Rectal smooth muscle tissue (tissue), 1 donor: ENCODE data around the gene WDR1.
A peak's percentile ranks its signal among the peaks of the same experiment; 100 is the strongest.

Source experiments
- H3K27ac ChIP-seq: one replicate; pipeline ENCODE4 v1.7.0; 2013; ENCODE audit warnings: low read depth, low read length, inconsistent platforms
- H3K27me3 ChIP-seq: one replicate; pipeline ENCODE4 v1.7.0; 2013; ENCODE audit warnings: low read length; ENCODE audit not compliant: control insufficient read depth, insufficient read depth
- H3K36me3 ChIP-seq: one replicate; pipeline ENCODE4 v1.7.0; 2013; ENCODE audit warnings: low read length; ENCODE audit not compliant: control insufficient read depth, insufficient read depth
- H3K4me1 ChIP-seq: one replicate; pipeline ENCODE4 v1.7.0; 2013; ENCODE audit warnings: low read length; ENCODE audit not compliant: control insufficient read depth, insufficient read depth
- H3K4me3 ChIP-seq: one replicate; pipeline ENCODE4 v1.7.0; 2013; ENCODE audit warnings: low read length
- H3K9ac ChIP-seq: one replicate; pipeline ENCODE4 v1.7.0; 2013; ENCODE audit warnings: low read length

WDR1 gene

GRCh38 chr4:10107111-10108091, 9.2 kb downstream of the WDR1 start:
- H3K4me1 ChIP-seq, result peaks cover 88% of the 10 kb centered on the region
- no peaks in the 10 kb centered on the region for H3K27me3 ChIP-seq
- H3K27ac ChIP-seq, result peak overlapping the region; percentile 84
- H3K4me3 ChIP-seq, result peak overlapping the region; percentile 26
- H3K9ac ChIP-seq, result no peak overlapping the region
- H3K36me3 ChIP-seq, result peaks cover 25% of the 10 kb centered on the region

- Histone ChIP-seq H3K4me3 (peak overlapping the region; percentile 26), H3K27me3 (no peaks in the 10 kb centered on the region), H3K27ac (peak overlapping the region; percentile 84), H3K36me3 (peaks cover 23% of the 10 kb centered on the region), H3K4me1 (peaks cover 88% of the 10 kb centered on the region), H3K9ac (no peak overlapping the region)
These were observed 10.1 kb downstream of the WDR1 start for GRCh38 chr4:10106421-10107039.

- Histone ChIP-seq H3K27ac (peak overlapping the region; percentile 84), H3K4me1 (peaks cover 88% of the 10 kb centered on the region), H3K9ac (no peak overlapping the region), H3K4me3 (peak overlapping the region; percentile 20), H3K36me3 (peaks cover 17% of the 10 kb centered on the region), H3K27me3 (no peaks in the 10 kb centered on the region)
These were observed 10.7 kb downstream of the WDR1 start for GRCh38 chr4:10105920-10106319.

GRCh38 chr4:10105421-10105820, 11.2 kb downstream of the WDR1 start:
- Histone ChIP-seq H3K27me3 (no peaks in the 10 kb centered on the region), H3K9ac (no peak overlapping the region), H3K4me1 (peaks cover 88% of the 10 kb centered on the region), H3K36me3 (peaks cover 13% of the 10 kb centered on the region), H3K27ac (peak overlapping the region; percentile 84), H3K4me3 (no peak overlapping the region)

GRCh38 chr4:10104991-10105276, 11.7 kb downstream of the WDR1 start:
- Histone ChIP-seq H3K9ac (no peak overlapping the region), H3K4me3 (peak overlapping the region; percentile 42), H3K4me1 (peaks cover 88% of the 10 kb centered on the region), H3K27me3 (no peaks in the 10 kb centered on the region), H3K27ac (peak overlapping the region; percentile 84), H3K36me3 (peaks cover 9% of the 10 kb centered on the region)

GRCh38 chr4:10104211-10104990, 12.2 kb downstream of the WDR1 start:
- Histone ChIP-seq H3K36me3 (peaks cover 13% of the 10 kb centered on the region), H3K27ac (peak overlapping the region; percentile 84), H3K4me3 (no peak overlapping the region), H3K9ac (no peak overlapping the region), H3K27me3 (no peaks in the 10 kb centered on the region), H3K4me1 (peaks cover 87% of the 10 kb centered on the region)

- Histone ChIP-seq H3K27ac (peak overlapping the region; percentile 83), H3K4me1 (peaks cover 70% of the 10 kb centered on the region), H3K36me3 (peaks cover 22% of the 10 kb centered on the region)
These were observed 13.9 kb downstream of the WDR1 start for GRCh38 chr4:10102474-10103332.

GRCh38 chr4:10101671-10102473, 14.7 kb downstream of the WDR1 start:
- no peak overlapping the region for H3K4me3 ChIP-seq
- H3K27ac ChIP-seq, result peak overlapping the region; percentile 83
- H3K4me1 ChIP-seq, result peaks cover 65% of the 10 kb centered on the region
- H3K36me3 ChIP-seq, result peaks cover 28% of the 10 kb centered on the region
- no peaks in the 10 kb centered on the region for H3K27me3 ChIP-seq
- H3K9ac ChIP-seq, result no peak overlapping the region

More at GRCh38 chr4:10102474-10103332, 13.9 kb downstream of the WDR1 start:
- H3K9ac ChIP-seq, result no peak overlapping the region
- H3K4me3 ChIP-seq, result no peak overlapping the region
- no peaks in the 10 kb centered on the region for H3K27me3 ChIP-seq

GRCh38 chr4:10100734-10101216, 15.8 kb downstream of the WDR1 start:
- no peak overlapping the region for H3K9ac ChIP-seq
- peak overlapping the region; percentile 44 for H3K27ac ChIP-seq
- peaks cover 34% of the 10 kb centered on the region for H3K36me3 ChIP-seq
- peaks cover 68% of the 10 kb centered on the region for H3K4me1 ChIP-seq
- H3K4me3 ChIP-seq, result no peak overlapping the region
- no peaks in the 10 kb centered on the region for H3K27me3 ChIP-seq

- no peak overlapping the region for H3K27ac ChIP-seq
- H3K27me3 ChIP-seq, result no peaks in the 10 kb centered on the region
- H3K9ac ChIP-seq, result no peak overlapping the region
- peaks cover 40% of the 10 kb centered on the region for H3K36me3 ChIP-seq
- H3K4me1 ChIP-seq, result peaks cover 60% of the 10 kb centered on the region
- H3K4me3 ChIP-seq, result no peak overlapping the region
These were observed 16.9 kb downstream of the WDR1 start for GRCh38 chr4:10099499-10100325.
